Left forelimb (tissue), 1 donor: Measurements from ENCODE around the gene ZNF630.
"Not testable (repeated sequence)": the region's sequence is repeated elsewhere in the genome, so short reads cannot be mapped to it uniquely, and the experiment has no call there.

Source experiments
- DNase-seq: peaks from one replicate; pipeline ENCODE4 v3.0.0-alpha.2; 2018; ENCODE audit warnings: low spot score

ZNF630 gene

GRCh38 chrX:48028091-48028490, 43.3 kb downstream of the ZNF630 start:
- DNase-seq: no peak

- not testable (repeated sequence) for DNase-seq
These were observed 43.9 kb downstream of the ZNF630 start for GRCh38 chrX:48027545-48027944.

GRCh38 chrX:48025561-48025960, 45.9 kb downstream of the ZNF630 start:
- no peak for DNase-seq

- DNase-seq: no peak
These were observed 48.7 kb downstream of the ZNF630 start for GRCh38 chrX:48022738-48023137.

GRCh38 chrX:48022100-48022499, 49.3 kb downstream of the ZNF630 start:
- no peak for DNase-seq

GRCh38 chrX:48021026-48021900, 50.2 kb downstream of the ZNF630 start:
- peak; percentile 89 for DNase-seq

- DNase-seq: not testable (repeated sequence)
These were observed 51.0 kb downstream of the ZNF630 start for GRCh38 chrX:48020472-48020871.

- DNase-seq: not testable (repeated sequence)
These were observed 51.5 kb downstream of the ZNF630 start for GRCh38 chrX:48019892-48020291.

- not testable (repeated sequence) for DNase-seq
These were observed 54.7 kb downstream of the ZNF630 start for GRCh38 chrX:48016583-48017310.

GRCh38 chrX:48009445-48009960, 61.9 kb downstream of the ZNF630 start:
- DNase-seq: not testable (repeated sequence)
